Activated T-helper 2 cell treated with anti-CD3 and anti-CD28 coated beads, Interferon-gamma antibody, Interleukin-2, Interleukin-4, amounts not matched to agents 10 μg/mL and 5 μg/mL and 100 μg/mL, durations not matched to agents 14 hours and 24 hours and 36 hours (primary cell): ENCODE measurements around the gene CHODL. TPM values are rescaled to one million over a fixed set of nuclear protein-coding genes. Genes with fewer than 3 reads are reported as not detected.

Source experiments
- DNase-seq: peaks from one replicate; pipeline ENCODE4 v3.0.0; 2021; ENCODE audit warnings: low spot score
- H3K27ac Mint-ChIP-seq: one replicate; pipeline ENCODE4 v1.8.0; 2021; ENCODE audit warnings: mixed read lengths
- H3K27me3 Mint-ChIP-seq: one replicate; pipeline ENCODE4 v1.8.0; 2021; ENCODE audit warnings: low read depth, mixed read lengths
- H3K36me3 Mint-ChIP-seq: one replicate; pipeline ENCODE4 v1.8.0; 2021; ENCODE audit warnings: low read depth, mixed read lengths
- H3K4me1 Mint-ChIP-seq: one replicate; pipeline ENCODE4 v1.8.0; 2021; ENCODE audit warnings: low read depth, mixed read lengths
- H3K4me3 Mint-ChIP-seq: one replicate; pipeline ENCODE4 v1.8.0; 2021; ENCODE audit warnings: low read depth, mild to moderate bottlenecking, moderate library complexity, mixed read lengths
- H3K9me3 Mint-ChIP-seq: one replicate; pipeline ENCODE4 v1.8.0; 2021; ENCODE audit warnings: mixed read lengths
- intact Hi-C: fragments of 100-400 bp; cut with micrococcal nuclease; formaldehyde crosslinking; loops from one replicate; pipeline ENCODE4 v1.15.1; 2023
- total RNA-seq: library from RNA; stranded (reverse); gene quantifications from 2 replicates; pipeline ENCODE4 v1.2.3, GENCODE V29; 2022

Gene CHODL
- not detected in 2 replicates for total RNA-seq

DNA sequence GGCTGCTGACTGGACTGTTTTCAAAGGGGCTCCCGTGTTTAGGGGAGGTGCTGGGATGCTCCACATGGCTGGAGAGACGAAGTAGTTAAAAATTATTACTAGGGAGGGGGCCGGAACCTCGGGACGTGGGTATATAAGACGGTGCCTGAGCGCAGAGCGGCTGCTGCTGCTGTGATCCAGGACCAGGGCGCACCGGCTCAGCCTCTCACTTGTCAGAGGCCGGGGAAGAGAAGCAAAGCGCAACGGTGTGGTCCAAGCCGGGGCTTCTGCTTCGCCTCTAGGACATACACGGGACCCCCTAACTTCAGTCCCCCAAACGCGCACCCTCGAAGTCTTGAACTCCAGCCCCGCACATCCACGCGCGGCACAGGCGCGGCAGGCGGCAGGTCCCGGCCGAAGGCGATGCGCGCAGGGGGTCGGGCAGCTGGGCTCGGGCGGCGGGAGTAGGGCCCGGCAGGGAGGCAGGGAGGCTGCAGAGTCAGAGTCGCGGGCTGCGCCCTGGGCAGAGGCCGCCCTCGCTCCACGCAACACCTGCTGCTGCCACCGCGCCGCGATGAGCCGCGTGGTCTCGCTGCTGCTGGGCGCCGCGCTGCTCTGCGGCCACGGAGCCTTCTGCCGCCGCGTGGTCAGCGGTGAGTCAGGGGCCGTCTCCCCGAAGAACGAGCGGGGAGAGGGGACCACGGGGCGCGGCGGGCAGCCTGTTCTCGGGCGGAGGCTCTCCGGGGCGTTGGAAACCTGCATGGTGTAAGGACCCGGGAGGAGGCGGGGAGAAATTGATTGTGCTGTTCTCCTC is at the start of gene CHODL:
Gene CHODL, plus strand, starts transcription at position 163 of the 793 bp plus-strand sequence. Its CDS starts 391 bp downstream, at position 554.
- intact Hi-C loops = no loop called here
- no peak within 1 kb of the TSS for H3K4me3 Mint-ChIP-seq
- no peak within 1 kb of the TSS for H3K27ac Mint-ChIP-seq
- H3K4me1 Mint-ChIP-seq = no peaks in the 10 kb centered on the region
- peaks cover 17% of the 10 kb centered on the region for H3K27me3 Mint-ChIP-seq
- DNase-seq = no peak
- no peaks in the 10 kb centered on the region for H3K36me3 Mint-ChIP-seq
- H3K9me3 Mint-ChIP-seq = no peaks in the 10 kb centered on the region

DNA sequence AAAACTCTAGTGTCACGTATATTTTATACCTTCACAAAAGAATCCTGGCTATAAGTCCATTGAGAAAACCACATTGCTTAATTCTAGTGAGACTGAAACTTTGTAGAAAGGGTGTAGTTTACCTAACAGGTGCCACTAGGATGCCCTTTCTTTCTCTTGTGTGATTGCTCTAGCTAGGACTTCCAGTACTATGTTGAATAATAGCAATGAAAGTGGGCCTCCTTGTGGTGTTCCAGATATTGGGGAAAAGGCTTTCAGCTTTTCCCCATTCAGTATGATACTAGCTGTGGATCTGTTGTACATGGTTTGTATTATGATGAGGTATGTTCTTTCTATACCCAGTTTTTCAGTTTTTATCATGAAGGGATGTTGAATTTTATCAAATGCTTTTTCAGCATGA is 39.7 kb upstream of the CHODL start:
- no peaks in the 10 kb centered on the region for H3K27me3 Mint-ChIP-seq
- intact Hi-C loops = no loop called here

DNA sequence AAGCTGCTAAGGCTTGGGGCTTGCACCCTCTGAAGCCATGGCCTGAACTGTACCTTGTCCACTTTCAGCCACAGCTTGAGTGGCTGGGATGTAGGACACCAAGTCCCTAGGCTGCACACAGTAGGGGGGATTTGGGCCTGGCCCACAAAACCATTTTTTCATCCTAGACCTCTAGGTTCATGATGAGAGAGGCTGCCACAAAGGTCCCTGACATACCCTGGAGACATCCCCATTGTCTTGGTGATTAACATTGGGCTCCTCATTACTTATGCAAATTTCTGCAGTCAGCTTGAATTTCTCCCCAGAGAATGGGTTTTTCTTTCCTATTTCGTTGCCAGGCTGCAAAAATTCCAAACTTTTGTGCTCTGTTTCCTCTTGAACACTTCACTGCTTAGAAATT is 26.3 kb upstream of the CHODL start:
- Mint-ChIP-seq H3K36me3 (no peaks in the 10 kb centered on the region), H3K4me3 (no peak overlapping the region), H3K4me1 (no peaks in the 10 kb centered on the region), H3K27me3 (no peaks in the 10 kb centered on the region), H3K9me3 (peaks cover 47% of the 10 kb centered on the region), H3K27ac (no peak overlapping the region)
- intact Hi-C loops = no loop called here
- DNase-seq = no peak

More for the DNA sequence above, 39.7 kb upstream of the CHODL start:
- no peaks in the 10 kb centered on the region for H3K4me1 Mint-ChIP-seq
- no peak overlapping the region for H3K27ac Mint-ChIP-seq
- H3K4me3 Mint-ChIP-seq = no peak overlapping the region
- DNase-seq = no peak
- peaks cover 32% of the 10 kb centered on the region for H3K9me3 Mint-ChIP-seq
- no peaks in the 10 kb centered on the region for H3K36me3 Mint-ChIP-seq

- Mint-ChIP-seq H3K27ac (no peak overlapping the region), H3K36me3 (no peaks in the 10 kb centered on the region), H3K4me1 (no peaks in the 10 kb centered on the region), H3K4me3 (no peak overlapping the region), H3K27me3 (no peaks in the 10 kb centered on the region), H3K9me3 (peaks cover 44% of the 10 kb centered on the region)
- DNase-seq = no peak
- intact Hi-C loops = no loop called here
Observed at GRCh38 chr21:18220498-18220897, 24.1 kb upstream of the CHODL start.

GRCh38 chr21:18222346-18222745 is 22.3 kb upstream of the CHODL start:
- H3K27me3 Mint-ChIP-seq = no peaks in the 10 kb centered on the region
- no peak overlapping the region for H3K4me3 Mint-ChIP-seq
- DNase-seq = no peak
- H3K36me3 Mint-ChIP-seq = no peaks in the 10 kb centered on the region
- H3K27ac Mint-ChIP-seq = no peak overlapping the region
- peaks cover 35% of the 10 kb centered on the region for H3K9me3 Mint-ChIP-seq
- intact Hi-C loops = no loop called here
- no peaks in the 10 kb centered on the region for H3K4me1 Mint-ChIP-seq

GRCh38 chr21:18228060-18228739 is 16.4 kb upstream of the CHODL start:
- no peak for DNase-seq
- no peaks in the 10 kb centered on the region for H3K36me3 Mint-ChIP-seq
- H3K4me3 Mint-ChIP-seq = no peak overlapping the region
- H3K9me3 Mint-ChIP-seq = no peaks in the 10 kb centered on the region
- H3K27me3 Mint-ChIP-seq = no peaks in the 10 kb centered on the region
- H3K27ac Mint-ChIP-seq = no peak overlapping the region
- intact Hi-C loops = no loop called here
- no peaks in the 10 kb centered on the region for H3K4me1 Mint-ChIP-seq

GRCh38 chr21:18235545-18235944 is 9.1 kb upstream of the CHODL start:
- H3K27ac Mint-ChIP-seq = no peak overlapping the region
- H3K9me3 Mint-ChIP-seq = peaks cover 8% of the 10 kb centered on the region
- intact Hi-C loops = no loop called here
- no peaks in the 10 kb centered on the region for H3K27me3 Mint-ChIP-seq
- DNase-seq = no peak
- no peaks in the 10 kb centered on the region for H3K36me3 Mint-ChIP-seq
- H3K4me3 Mint-ChIP-seq = no peak overlapping the region
- no peaks in the 10 kb centered on the region for H3K4me1 Mint-ChIP-seq

DNA sequence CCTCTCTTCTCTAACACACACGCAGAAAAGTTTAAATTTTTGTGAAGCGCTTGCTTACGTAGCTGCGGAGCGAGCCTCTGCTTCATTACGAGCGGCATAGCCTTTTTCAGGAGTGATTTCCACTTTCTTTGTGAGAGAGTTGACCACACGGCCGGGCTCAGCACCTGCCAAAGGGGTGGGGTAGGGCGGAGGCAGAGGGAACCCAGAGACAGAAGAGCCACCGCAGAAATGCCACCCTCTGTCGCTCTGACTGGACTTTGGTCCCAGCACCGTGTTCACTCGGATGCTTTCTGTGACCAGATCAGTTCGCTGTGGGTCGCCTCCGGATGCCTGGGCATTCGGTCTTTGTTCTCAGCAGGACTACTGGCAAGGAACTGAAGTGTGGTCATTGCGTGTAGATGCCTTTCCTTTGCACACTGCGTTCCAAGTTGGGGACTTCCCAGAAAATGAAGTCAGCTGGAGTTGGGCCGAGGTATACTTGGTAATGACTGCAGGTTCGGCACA is 883 bp downstream of the CHODL start:
- Mint-ChIP-seq H3K27me3 (peaks cover 17% of the 10 kb centered on the region), H3K27ac (no peak overlapping the region), H3K4me3 (no peak overlapping the region), H3K36me3 (no peaks in the 10 kb centered on the region), H3K9me3 (no peaks in the 10 kb centered on the region), H3K4me1 (no peaks in the 10 kb centered on the region)
- DNase-seq = no peak
- intact Hi-C loops = no loop called here

GRCh38 chr21:18248171-18248570 is 3.5 kb downstream of the CHODL start:
- peaks cover 17% of the 10 kb centered on the region for H3K27me3 Mint-ChIP-seq
- intact Hi-C loops = no loop called here
- H3K36me3 Mint-ChIP-seq = no peaks in the 10 kb centered on the region

DNA sequence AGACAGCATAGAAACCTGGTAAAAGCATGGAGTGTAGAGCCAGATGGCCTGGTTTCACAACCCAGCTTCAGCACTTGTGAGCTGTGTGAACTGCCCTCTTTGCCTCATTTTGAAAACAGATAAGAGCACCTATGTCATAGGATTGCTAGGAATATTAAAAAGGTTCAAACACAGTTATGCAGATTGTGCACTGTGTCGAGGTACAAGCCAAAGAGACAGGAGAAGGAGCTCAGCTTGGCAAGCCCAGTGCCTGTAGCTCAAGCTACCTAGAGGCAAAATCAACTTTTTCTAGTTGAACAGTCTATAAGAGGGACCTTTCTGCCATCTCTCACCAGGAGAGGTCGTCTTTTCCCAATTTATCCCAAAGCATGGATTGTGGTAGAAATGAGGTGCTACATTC is 5.0 kb downstream of the CHODL start:
- H3K27me3 Mint-ChIP-seq = peaks cover 8% of the 10 kb centered on the region
- intact Hi-C loops = no loop called here

More at GRCh38 chr21:18248171-18248570, 3.5 kb downstream of the CHODL start:
- no peaks in the 10 kb centered on the region for H3K9me3 Mint-ChIP-seq
- no peak overlapping the region for H3K4me3 Mint-ChIP-seq
- no peak overlapping the region for H3K27ac Mint-ChIP-seq
- DNase-seq = no peak
- no peaks in the 10 kb centered on the region for H3K4me1 Mint-ChIP-seq

GRCh38 chr21:18251065-18251464 is 6.4 kb downstream of the CHODL start:
- intact Hi-C loops = no loop called here

More for the DNA sequence above, 5.0 kb downstream of the CHODL start:
- H3K4me1 Mint-ChIP-seq = no peaks in the 10 kb centered on the region
- H3K9me3 Mint-ChIP-seq = no peaks in the 10 kb centered on the region
- no peaks in the 10 kb centered on the region for H3K36me3 Mint-ChIP-seq
- H3K4me3 Mint-ChIP-seq = no peak overlapping the region
- no peak overlapping the region for H3K27ac Mint-ChIP-seq
- no peak for DNase-seq

DNA sequence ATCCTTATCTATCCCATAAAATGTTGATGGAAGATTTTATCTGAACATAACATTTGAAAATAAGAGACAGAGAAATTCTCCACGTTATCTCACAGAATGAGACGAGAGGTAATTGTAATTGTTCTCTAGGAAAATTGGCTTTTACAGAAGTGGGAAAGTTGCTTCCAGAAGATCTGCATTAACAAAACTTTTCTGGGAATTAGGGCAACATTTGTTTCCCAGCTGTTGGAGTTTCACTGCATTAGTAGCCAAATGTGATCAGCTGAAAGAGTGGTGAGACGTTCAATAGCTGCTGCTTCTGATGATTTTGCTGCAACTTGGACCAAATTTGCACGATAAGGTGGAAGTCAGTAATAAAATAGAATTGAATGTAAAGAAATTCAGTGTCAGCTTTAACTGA is 7.6 kb downstream of the CHODL start:
- Mint-ChIP-seq H3K36me3 (no peaks in the 10 kb centered on the region), H3K9me3 (no peaks in the 10 kb centered on the region), H3K27ac (no peak overlapping the region), H3K4me1 (no peaks in the 10 kb centered on the region), H3K27me3 (no peaks in the 10 kb centered on the region), H3K4me3 (no peak overlapping the region)
- intact Hi-C loops = no loop called here
- DNase-seq = no peak

More at GRCh38 chr21:18251065-18251464, 6.4 kb downstream of the CHODL start:
- Mint-ChIP-seq H3K36me3 (no peaks in the 10 kb centered on the region), H3K9me3 (no peaks in the 10 kb centered on the region), H3K27ac (no peak overlapping the region), H3K4me1 (no peaks in the 10 kb centered on the region), H3K4me3 (no peak overlapping the region), H3K27me3 (peaks cover 4% of the 10 kb centered on the region)
- no peak for DNase-seq

- H3K4me3 Mint-ChIP-seq = no peak overlapping the region
- DNase-seq = no peak
- intact Hi-C loops = no loop called here
- H3K9me3 Mint-ChIP-seq = no peaks in the 10 kb centered on the region
- H3K27me3 Mint-ChIP-seq = no peaks in the 10 kb centered on the region
- no peaks in the 10 kb centered on the region for H3K4me1 Mint-ChIP-seq
- no peaks in the 10 kb centered on the region for H3K36me3 Mint-ChIP-seq
- H3K27ac Mint-ChIP-seq = no peak overlapping the region
Observed at GRCh38 chr21:18252680-18253079, 8.0 kb downstream of the CHODL start.
